ENCODE data around the gene CIRBP. TPM values are rescaled to one million over a fixed set of nuclear protein-coding genes. Genes with fewer than 3 reads are reported as not detected.

CIRBP gene
- total RNA-seq, 1 donor from 2014 or later = 192 TPM

GRCh38 chr19:1237754-1238368 is 31.3 kb upstream of the CIRBP start, which contains the start of gene CBARP:
Gene CBARP, minus strand, starts transcription at chr19:1238005. Its CDS starts 1,905 bp downstream, at chr19:1236100.
- Histone ChIP-seq H3K27me3 (no peaks in the 10 kb centered on the region), H3K4me1 (peaks cover 48% of the 10 kb centered on the region), H3K36me3 (no peaks in the 10 kb centered on the region), H3K9me3 (no peaks in the 10 kb centered on the region), H3K4me3 (peak within 1 kb of the TSS; percentile 60 to 86), H3K27ac (peak within 1 kb of the TSS; percentile 97)
- no peak for DNase-seq (ENCODE audit: extremely low spot score in 2 of 2)
- intact Hi-C loops (cut with DNase I) = no loop called here
- TF ChIP-seq CTCF (IDR thresholded peaks at IDR 0.05) = no peak

- no peaks in the 10 kb centered on the region for H3K36me3 ChIP-seq
- H3K9me3 ChIP-seq = no peaks in the 10 kb centered on the region
- H3K4me1 ChIP-seq = peaks cover 48% of the 10 kb centered on the region
- H3K27me3 ChIP-seq = no peaks in the 10 kb centered on the region
- peak overlapping the region; percentile 97 for H3K27ac ChIP-seq
- DNase-seq (ENCODE audit: extremely low spot score in 2 of 2) = no peak
- intact Hi-C loops (cut with DNase I) = no loop called here
- TF ChIP-seq CTCF (IDR thresholded peaks at IDR 0.05) (no peak), POLR2A (IDR thresholded peaks at IDR 0.05) (no peak), POLR2AphosphoS5 (IDR thresholded peaks at IDR 0.05; ENCODE audit: insufficient read depth in 1 of 2, low read depth in 1 of 2) (no peak)
- H3K4me3 ChIP-seq = peak overlapping the region; percentile 27 to 86
Measured at GRCh38 chr19:1238369-1239303, 30.5 kb upstream of the CIRBP start.

- Histone ChIP-seq H3K9me3 (no peaks in the 10 kb centered on the region), H3K36me3 (no peaks in the 10 kb centered on the region), H3K27me3 (no peaks in the 10 kb centered on the region), H3K27ac (peak overlapping the region; percentile 97), H3K4me3 (no peak overlapping the region), H3K4me1 (peaks cover 54% of the 10 kb centered on the region)
- TF ChIP-seq POLR2AphosphoS5 (IDR thresholded peaks at IDR 0.05; ENCODE audit: insufficient read depth in 1 of 2, low read depth in 1 of 2) = no peak
- TF ChIP-seq CTCF (IDR thresholded peaks at IDR 0.05) = no peak
- no peak for TF ChIP-seq POLR2A (IDR thresholded peaks at IDR 0.05)
- intact Hi-C loops (cut with DNase I) = no loop called here
- DNase-seq (ENCODE audit: extremely low spot score in 2 of 2) = no peak
Measured at GRCh38 chr19:1239420-1239795, 29.7 kb upstream of the CIRBP start.

GRCh38 chr19:1239796-1240737 is 29.1 kb upstream of the CIRBP start:
- H3K4me3 ChIP-seq = peak overlapping the region; percentile 30 to 70
- H3K27me3 ChIP-seq = no peaks in the 10 kb centered on the region
- intact Hi-C loops (cut with DNase I) = loop anchor here (5.0 to 10.0 kb wide), 2 partner anchors 128 to 315 kb away; partner anchors contain the start of gene ARID3A
- H3K4me1 ChIP-seq = peaks cover 61% of the 10 kb centered on the region
- DNase-seq (ENCODE audit: extremely low spot score in 2 of 2) = no peak
- H3K9me3 ChIP-seq = no peaks in the 10 kb centered on the region
- H3K27ac ChIP-seq = peak overlapping the region; percentile 97
- peak; percentile 90 to 96 (median 94) for TF ChIP-seq CTCF (IDR thresholded peaks at IDR 0.05)
- peak in 1 of 2 donors; percentile 48 for TF ChIP-seq POLR2A (IDR thresholded peaks at IDR 0.05)
- peak in 1 of 2 donors; percentile 77 for TF ChIP-seq POLR2AphosphoS5 (IDR thresholded peaks at IDR 0.05; ENCODE audit: insufficient read depth in 1 of 2, low read depth in 1 of 2)
- no peaks in the 10 kb centered on the region for H3K36me3 ChIP-seq

Measured in vagina (tissue), 2 donors.